GM23338 (cell line): ENCODE data around the gene GAN. TPM values are rescaled to one million over a fixed set of nuclear protein-coding genes. Genes with fewer than 3 reads are reported as not detected.

ENCODE experiments used
- CREB1 ChIP-seq: fragments of 250-450 bp; sonication (Bioruptor Pico); IDR thresholded peaks from 2 replicates; pipeline ENCODE4 v1.5.0; 2020; ENCODE audit warnings: low read depth, mild to moderate bottlenecking, moderate library complexity
- CTCF ChIP-seq, 2 experiments: fragments of 200-600 bp in 1 of 2; sonication (generic) in 1 of 2; conservative IDR thresholded peaks; 2 replicates each; pipeline versions ENCODE4 v1.5.1 to v1.6.1; 2016 to 2017; ENCODE audit warnings: antibody characterized with exemption in 2 of 2, low read depth in 2 of 2, mild to moderate bottlenecking in 2 of 2, moderate library complexity in 1 of 2
- ETS1 ChIP-seq: IDR thresholded peaks from 2 replicates; pipeline ENCODE4 v1.6.1; 2016; ENCODE audit warnings: antibody characterized with exemption
- EZH2 ChIP-seq: fragments of 200-600 bp; sonication (generic); IDR thresholded peaks from one replicate; pipeline ENCODE4 v1.8.0; 2017; ENCODE audit warnings: antibody characterized with exemption, mild to moderate bottlenecking, low read depth; ENCODE audit not compliant: unreplicated experiment
- EZH2phosphoT487 ChIP-seq: fragments of 200-600 bp; sonication (generic); IDR thresholded peaks from one replicate; pipeline ENCODE4 v1.8.1; 2018; ENCODE audit warnings: antibody characterized with exemption; ENCODE audit not compliant: unreplicated experiment
- NANOG ChIP-seq: IDR thresholded peaks from 2 replicates; pipeline ENCODE4 v1.6.1; 2016; ENCODE audit warnings: antibody characterized with exemption, borderline replicate concordance
- STAT1 ChIP-seq: IDR thresholded peaks from one replicate; pipeline ENCODE4 v1.6.1; 2016; ENCODE audit warnings: antibody characterized with exemption; ENCODE audit not compliant: unreplicated experiment
- ZNF114 ChIP-seq: fragments of 250-450 bp; sonication (Bioruptor Pico); IDR thresholded peaks from 2 replicates; pipeline ENCODE4 v1.5.0; 2020; ENCODE audit warnings: mild to moderate bottlenecking, moderate library complexity
- ZNF331 ChIP-seq: fragments of 250-450 bp; sonication (Bioruptor Pico); IDR thresholded peaks from 2 replicates; pipeline ENCODE4 v1.5.0; 2020; ENCODE audit warnings: low read depth, mild to moderate bottlenecking, moderate library complexity
- ZNF462 ChIP-seq: fragments of 250-450 bp; sonication (Bioruptor Pico); IDR thresholded peaks from 2 replicates; pipeline ENCODE4 v1.5.0; 2020; ENCODE audit warnings: mild to moderate bottlenecking, moderate library complexity
- polyA plus RNA-seq: library from polyadenylated mRNA; unstranded; fragments of >200 nt; fragmentation: Nextera tagmentation; extraction: Ambion mirVana; gene quantifications from 2 replicates; pipeline ENCODE4 v1.2.1, GENCODE V29; 2016
- total RNA-seq: library from RNA; depleted of rRNA; stranded (reverse); fragments of >200 nt; shearing (Covaris generic); gene quantifications from 2 replicates; pipeline ENCODE4 v1.2.3, GENCODE V29; 2014

Gene GAN
- total and polyA plus RNA-seq, 2 experiments from 2014 or later = 8.1 to 28.5 TPM

GRCh38 chr16:81415751-81416150 lies 101.0 kb downstream of the GAN start (continued):
- TF ChIP-seq ZNF462 (CRISPR knock-in tag) (no peak), ETS1 (no peak), CTCF (conservative IDR thresholded peaks at IDR 0.05; ENCODE audit: low read depth in 2 of 2) (no peak), CREB1 (no peak), ZNF114 (no peak), EZH2phosphoT487 (no peak), NANOG (no peak), EZH2 (no peak), STAT1 (no peak), ZNF331 (CRISPR knock-in tag) (no peak)
